ENCODE results near the gene TMEM238. TPM values are rescaled to one million over a fixed set of nuclear protein-coding genes. Genes with fewer than 3 reads are reported as not detected.

The TMEM238 gene
- total RNA-seq, 2 donors from 2014 or later: 12.5 to 53.4 TPM

- 1 to 3% methylated on average over 22 to 34 of the region's 34 CpGs for WGBS, 2 donors
- no peak for TF ChIP-seq POLR2A (IDR thresholded peaks at IDR 0.05)
- TF ChIP-seq CTCF (IDR thresholded peaks at IDR 0.05): no peak
- H3K9me3 ChIP-seq: no peaks in the 10 kb centered on the region
- peaks cover 54% of the 10 kb centered on the region for H3K4me1 ChIP-seq
- intact Hi-C loops (cut with DNase I): loop anchor here (10.0 kb wide), 1 partner anchor 80 kb away; no protein-coding TSS in a partner anchor
- H3K4me3 ChIP-seq: no peak overlapping the region
- DNase-seq (peak; percentile 92 to 97 (median 95)), ATAC-seq (peak; percentile 85)
- H3K36me3 ChIP-seq (replicated peaks in 1 of 2; ENCODE audit: insufficient read depth in 1 of 2, low read depth in 2 of 2): peaks cover 0 to 8% of the 10 kb centered on the region in 2 donors
- peak overlapping the region; percentile 84 to 96 (median 94) for H3K27ac ChIP-seq
- no peaks in the 10 kb centered on the region for H3K27me3 ChIP-seq
Measured at GRCh38 chr19:55384920-55385723, 1.0 kb upstream of the TMEM238 start.

- peak; percentile 69 to 74 (median 72) for DNase-seq
- 5 to 25% methylated on average over 9 to 60 of the region's 88 CpGs for WGBS, 2 donors
- ATAC-seq: peak; percentile 38
- no peaks in the 10 kb centered on the region for H3K27me3 ChIP-seq
- H3K27ac ChIP-seq: peak overlapping the region; percentile 84 to 96 (median 94)
- peaks cover 0 to 6% of the 10 kb centered on the region in 2 donors for H3K36me3 ChIP-seq (replicated peaks in 1 of 2; ENCODE audit: insufficient read depth in 1 of 2, low read depth in 2 of 2)
- no peak overlapping the region for H3K4me3 ChIP-seq
- peak in 4 of 7 experiments; percentile 9 to 60 (median 33) for TF ChIP-seq CTCF (IDR thresholded peaks at IDR 0.05)
- peak; percentile 15 to 58 (median 58) for TF ChIP-seq POLR2A (IDR thresholded peaks at IDR 0.05)
- H3K4me1 ChIP-seq: peaks cover 48% of the 10 kb centered on the region
- no peaks in the 10 kb centered on the region for H3K9me3 ChIP-seq
- intact Hi-C loops (cut with DNase I): loop anchor here (10.0 kb wide), 1 partner anchor 79 kb away; no protein-coding TSS in a partner anchor
Measured at GRCh38 chr19:55383279-55384130, 587 bp downstream of the TMEM238 start.

GRCh38 chr19:55382522-55383054, 1.5 kb downstream of the TMEM238 start:
- ATAC-seq (no peak), DNase-seq (no peak)
- intact Hi-C loops (cut with DNase I): loop anchor here (10.0 kb wide), 1 partner anchor 78 kb away; no protein-coding TSS in a partner anchor
- no peak overlapping the region for H3K27ac ChIP-seq
- H3K36me3 ChIP-seq (replicated peaks in 1 of 2; ENCODE audit: insufficient read depth in 1 of 2, low read depth in 2 of 2): no peaks in the 10 kb centered on the region
- TF ChIP-seq POLR2A (IDR thresholded peaks at IDR 0.05) (no peak), CTCF (IDR thresholded peaks at IDR 0.05) (no peak)
- no peak overlapping the region for H3K4me3 ChIP-seq
- 88 to 100% methylated on average over 3 of the region's 3 CpGs for WGBS, 2 donors
- H3K4me1 ChIP-seq: peaks cover 39% of the 10 kb centered on the region
- no peaks in the 10 kb centered on the region for H3K27me3 ChIP-seq
- no peaks in the 10 kb centered on the region for H3K9me3 ChIP-seq

DNA sequence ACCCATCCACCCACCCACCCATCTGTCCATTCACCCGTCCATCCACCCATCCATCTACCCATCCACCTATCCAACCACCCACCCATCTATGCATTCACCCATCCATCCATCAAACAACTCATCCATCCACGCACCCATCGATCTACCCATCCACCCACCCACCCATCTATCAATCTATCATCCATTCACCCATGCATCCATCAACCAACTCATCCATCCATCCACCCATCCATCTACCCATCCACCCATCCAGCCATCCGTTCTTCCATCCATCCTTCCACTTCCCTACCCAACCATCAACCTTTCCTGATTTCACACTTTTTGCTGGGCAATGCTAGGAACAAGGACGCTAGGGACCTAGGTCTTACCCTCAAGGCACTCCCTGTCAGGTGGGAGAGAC, 2.1 kb downstream of the TMEM238 start:
- no peak for TF ChIP-seq CTCF (IDR thresholded peaks at IDR 0.05)
- Histone ChIP-seq H3K36me3 (replicated peaks in 1 of 2; ENCODE audit: insufficient read depth in 1 of 2, low read depth in 2 of 2) (no peaks in the 10 kb centered on the region), H3K4me1 (peaks cover 33% of the 10 kb centered on the region), H3K27ac (no peak overlapping the region), H3K27me3 (no peaks in the 10 kb centered on the region), H3K4me3 (no peak overlapping the region), H3K9me3 (no peaks in the 10 kb centered on the region)
- ATAC-seq (no peak), DNase-seq (no peak)
- WGBS, 2 donors: 100% methylated on average over 5 of the region's 5 CpGs
- intact Hi-C loops (cut with DNase I): loop anchor here (10.0 kb wide), 1 partner anchor 77 kb away; no protein-coding TSS in a partner anchor
